PFSK-1 (cell line): ENCODE results near the gene FAM83B.

ENCODE experiments used
- FOXP2 ChIP-seq: optimal IDR thresholded peaks from 2 replicates; pipeline ENCODE3; 2011; ENCODE audit warnings: borderline replicate concordance, control low read depth, inconsistent platforms; ENCODE audit not compliant: insufficient read depth; ENCODE audit errors: extremely low read length, extremely low read depth
- POLR2AphosphoS5 ChIP-seq: IDR thresholded peaks from 2 replicates; pipeline ENCODE4 v1.6.1; 2012; ENCODE audit warnings: low read depth, mild to moderate bottlenecking, control low read depth, low read length, moderate library complexity
- SIN3A ChIP-seq: IDR thresholded peaks from 2 replicates; pipeline ENCODE4 v1.6.1; 2012; ENCODE audit warnings: mild to moderate bottlenecking, low read length, moderate library complexity, borderline replicate concordance; ENCODE audit not compliant: insufficient read depth
- TAF1 ChIP-seq: IDR thresholded peaks from 2 replicates; pipeline ENCODE4 v1.6.1; 2012; ENCODE audit warnings: low read length, control low read depth, borderline replicate concordance; ENCODE audit not compliant: insufficient read depth
- TF ChIP-seq, protein P1 (sequence below), 2 experiments: IDR thresholded peaks; 2 replicates each; pipeline versions ENCODE4 v1.6.1 to v1.8.0; 2011 to 2012; ENCODE audit warnings: low read depth in 2 of 2, low read length in 2 of 2, control low read depth in 1 of 2, inconsistent platforms in 1 of 2, mild to moderate bottlenecking in 1 of 2, moderate library complexity in 1 of 2; ENCODE audit not compliant: insufficient read depth in 1 of 2

Gene FAM83B

DNA sequence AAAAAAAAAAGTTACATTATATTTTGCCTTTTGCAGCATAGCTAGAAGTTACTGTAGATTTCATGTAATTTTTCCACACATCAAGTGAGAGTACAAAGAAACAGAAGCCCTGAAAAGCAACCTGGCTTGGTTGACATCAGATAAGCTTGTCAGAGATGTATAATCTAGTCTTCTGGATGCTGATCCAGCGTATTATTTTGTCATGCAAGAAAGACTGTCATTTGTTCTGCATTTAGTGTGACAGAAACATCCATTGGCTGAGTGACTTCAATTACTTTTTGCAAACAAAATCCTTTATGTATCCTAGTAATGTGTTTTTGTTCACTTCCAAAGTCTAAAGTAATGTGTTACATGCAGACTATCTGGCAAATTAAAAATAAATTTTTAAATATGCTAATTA is 75.3 kb downstream of the FAM83B start:
- TF ChIP-seq FOXP2 (no peak), TAF1 (no peak)
- TF ChIP-seq, protein P1, sequence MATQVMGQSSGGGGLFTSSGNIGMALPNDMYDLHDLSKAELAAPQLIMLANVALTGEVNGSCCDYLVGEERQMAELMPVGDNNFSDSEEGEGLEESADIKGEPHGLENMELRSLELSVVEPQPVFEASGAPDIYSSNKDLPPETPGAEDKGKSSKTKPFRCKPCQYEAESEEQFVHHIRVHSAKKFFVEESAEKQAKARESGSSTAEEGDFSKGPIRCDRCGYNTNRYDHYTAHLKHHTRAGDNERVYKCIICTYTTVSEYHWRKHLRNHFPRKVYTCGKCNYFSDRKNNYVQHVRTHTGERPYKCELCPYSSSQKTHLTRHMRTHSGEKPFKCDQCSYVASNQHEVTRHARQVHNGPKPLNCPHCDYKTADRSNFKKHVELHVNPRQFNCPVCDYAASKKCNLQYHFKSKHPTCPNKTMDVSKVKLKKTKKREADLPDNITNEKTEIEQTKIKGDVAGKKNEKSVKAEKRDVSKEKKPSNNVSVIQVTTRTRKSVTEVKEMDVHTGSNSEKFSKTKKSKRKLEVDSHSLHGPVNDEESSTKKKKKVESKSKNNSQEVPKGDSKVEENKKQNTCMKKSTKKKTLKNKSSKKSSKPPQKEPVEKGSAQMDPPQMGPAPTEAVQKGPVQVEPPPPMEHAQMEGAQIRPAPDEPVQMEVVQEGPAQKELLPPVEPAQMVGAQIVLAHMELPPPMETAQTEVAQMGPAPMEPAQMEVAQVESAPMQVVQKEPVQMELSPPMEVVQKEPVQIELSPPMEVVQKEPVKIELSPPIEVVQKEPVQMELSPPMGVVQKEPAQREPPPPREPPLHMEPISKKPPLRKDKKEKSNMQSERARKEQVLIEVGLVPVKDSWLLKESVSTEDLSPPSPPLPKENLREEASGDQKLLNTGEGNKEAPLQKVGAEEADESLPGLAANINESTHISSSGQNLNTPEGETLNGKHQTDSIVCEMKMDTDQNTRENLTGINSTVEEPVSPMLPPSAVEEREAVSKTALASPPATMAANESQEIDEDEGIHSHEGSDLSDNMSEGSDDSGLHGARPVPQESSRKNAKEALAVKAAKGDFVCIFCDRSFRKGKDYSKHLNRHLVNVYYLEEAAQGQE (IDR thresholded peaks at IDR 0.05; ENCODE audit: insufficient read depth in 1 of 2, low read depth in 2 of 2, low read length in 2 of 2) = no peak

GRCh38 chr6:54929245-54929909 is 82.8 kb downstream of the FAM83B start:
- TF ChIP-seq FOXP2 (no peak), TAF1 (no peak), SIN3A (no peak), POLR2AphosphoS5 (no peak)
- TF ChIP-seq, protein P1 (IDR thresholded peaks at IDR 0.05; ENCODE audit: insufficient read depth in 1 of 2, low read depth in 2 of 2, low read length in 2 of 2) = no peak

GRCh38 chr6:54932622-54933021 is 86.1 kb downstream of the FAM83B start:
- TF ChIP-seq, protein P1 (IDR thresholded peaks at IDR 0.05; ENCODE audit: insufficient read depth in 1 of 2, low read depth in 2 of 2, low read length in 2 of 2) = no peak
- TF ChIP-seq FOXP2 = no peak
- no peak for TF ChIP-seq POLR2AphosphoS5

DNA sequence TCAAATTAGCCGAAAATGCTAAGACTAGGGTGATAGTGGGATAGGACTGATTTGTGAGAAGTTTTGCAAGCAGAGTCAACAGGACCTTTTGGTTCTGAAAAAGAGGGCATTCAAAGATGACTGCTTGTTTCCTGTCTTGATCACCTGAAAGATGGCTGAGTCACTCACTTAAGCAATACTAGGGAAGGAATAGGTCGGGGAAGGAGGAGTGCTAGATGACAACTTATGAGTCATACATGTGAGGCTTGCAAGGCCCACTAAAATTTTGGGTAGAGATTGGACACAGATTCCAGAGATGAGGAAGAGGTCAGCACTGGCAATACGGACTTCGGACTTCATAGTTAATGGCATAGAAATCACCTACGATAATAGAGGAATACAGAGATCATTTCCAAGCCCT is 89.2 kb downstream of the FAM83B start:
- no peak for TF ChIP-seq POLR2AphosphoS5
- no peak for TF ChIP-seq SIN3A
- no peak for TF ChIP-seq TAF1
- TF ChIP-seq FOXP2 = no peak
- TF ChIP-seq, protein P1 (IDR thresholded peaks at IDR 0.05; ENCODE audit: insufficient read depth in 1 of 2, low read depth in 2 of 2, low read length in 2 of 2) = no peak

GRCh38 chr6:54937371-54937770 is 90.8 kb downstream of the FAM83B start:
- TF ChIP-seq POLR2AphosphoS5 (no peak), FOXP2 (no peak), TAF1 (no peak), SIN3A (no peak)
- TF ChIP-seq, protein P1 (IDR thresholded peaks at IDR 0.05; ENCODE audit: insufficient read depth in 1 of 2, low read depth in 2 of 2, low read length in 2 of 2) = no peak
